GM19468 (cell line): Measurements from ENCODE around the gene RUNX2.

ENCODE experiments used
- ATAC-seq: cut with Tn5 transposase; IDR thresholded peaks from one replicate; pipeline ENCODE4 v1.9.1; 2021; ENCODE audit warnings: mild to moderate bottlenecking, moderate library complexity, moderate number of reproducible peaks; ENCODE audit not compliant: unreplicated experiment; ENCODE audit errors: extremely low read depth

Gene RUNX2

DNA sequence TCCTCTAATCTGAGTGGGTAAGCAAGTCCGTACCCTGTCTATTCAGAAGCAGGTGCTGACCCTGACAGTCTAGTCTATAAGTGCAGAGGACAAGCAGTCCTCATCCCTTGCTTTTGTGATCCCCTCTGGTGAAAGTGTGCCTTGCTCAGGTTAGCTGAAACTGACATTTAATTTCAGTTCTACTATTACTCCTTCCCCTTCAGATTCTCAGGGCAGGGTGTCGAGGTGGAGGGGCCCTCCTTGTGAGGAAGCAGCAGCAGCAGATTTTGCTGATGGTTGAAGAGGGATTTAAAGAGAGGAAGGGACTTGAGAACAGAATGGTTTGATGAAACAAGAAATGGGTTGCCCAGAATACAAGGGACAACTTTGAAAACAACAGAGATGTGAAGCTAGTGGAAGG is 378.2 kb downstream of the RUNX2 start:
- no peak for ATAC-seq

DNA sequence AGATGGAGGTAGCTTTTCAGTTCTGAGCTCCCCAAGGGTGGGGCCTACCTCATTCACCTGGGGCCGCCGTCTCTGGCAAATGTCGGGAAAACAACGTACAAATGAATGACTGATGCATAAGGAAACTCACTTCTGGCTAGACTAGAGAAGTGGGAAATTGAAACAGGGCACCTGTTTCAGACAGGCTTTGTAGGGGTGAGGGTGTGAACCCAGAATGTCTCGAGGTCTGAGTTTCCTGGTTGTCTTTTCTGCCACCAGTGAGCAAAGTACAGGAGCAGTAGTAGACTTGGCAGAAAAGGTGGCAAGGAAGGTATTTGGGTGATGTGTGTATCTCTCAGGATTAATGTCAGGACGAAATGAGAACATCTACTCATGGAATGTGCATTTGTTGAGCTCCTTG is 379.0 kb downstream of the RUNX2 start:
- ATAC-seq, result no peak

DNA sequence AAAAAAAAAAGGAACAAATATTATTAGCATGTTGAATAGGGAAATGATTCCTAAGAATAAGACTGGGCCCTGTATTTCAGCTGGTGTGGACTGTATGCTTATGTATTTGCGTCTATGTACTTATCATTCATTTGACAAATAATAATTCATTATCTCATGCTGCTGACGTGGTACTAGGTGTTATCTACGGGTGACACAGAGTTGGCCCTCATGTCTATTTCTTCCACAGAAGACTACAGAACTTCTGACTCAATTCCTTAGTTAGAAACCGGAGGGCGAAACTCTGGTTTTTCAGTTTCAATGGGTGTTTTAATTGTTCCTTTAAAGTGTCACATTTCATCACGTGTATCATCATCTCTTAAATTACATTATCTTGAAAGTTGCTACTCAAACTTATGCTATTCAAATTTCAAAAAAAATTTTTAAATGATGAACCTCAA is 381.7 kb downstream of the RUNX2 start:
- peak; percentile 74 for ATAC-seq

DNA sequence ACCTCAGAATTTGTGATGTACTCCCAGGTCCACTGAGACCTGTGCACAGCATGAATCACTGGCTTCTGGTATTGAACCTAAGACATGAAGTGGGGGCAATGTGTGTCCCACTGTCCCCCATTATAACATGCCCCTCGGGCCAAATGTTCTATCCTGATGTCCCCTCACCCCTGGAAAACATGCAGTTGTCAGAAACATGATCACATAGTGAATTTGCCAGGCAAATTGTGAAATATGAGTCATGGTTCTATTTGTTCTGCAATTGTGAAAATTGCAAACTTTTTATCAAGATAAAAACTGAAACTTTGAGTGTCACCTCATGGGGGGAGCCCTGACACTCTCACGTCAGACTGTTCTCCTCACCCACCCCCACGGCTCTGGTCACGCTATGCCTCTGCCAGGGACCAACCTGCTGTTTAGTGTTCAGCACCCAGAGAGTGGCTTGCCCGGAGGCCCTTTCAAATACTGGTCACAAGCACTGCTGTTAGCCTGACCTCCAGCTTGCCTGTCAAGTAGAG is 382.2 kb downstream of the RUNX2 start:
- ATAC-seq, result peak; percentile 31

DNA sequence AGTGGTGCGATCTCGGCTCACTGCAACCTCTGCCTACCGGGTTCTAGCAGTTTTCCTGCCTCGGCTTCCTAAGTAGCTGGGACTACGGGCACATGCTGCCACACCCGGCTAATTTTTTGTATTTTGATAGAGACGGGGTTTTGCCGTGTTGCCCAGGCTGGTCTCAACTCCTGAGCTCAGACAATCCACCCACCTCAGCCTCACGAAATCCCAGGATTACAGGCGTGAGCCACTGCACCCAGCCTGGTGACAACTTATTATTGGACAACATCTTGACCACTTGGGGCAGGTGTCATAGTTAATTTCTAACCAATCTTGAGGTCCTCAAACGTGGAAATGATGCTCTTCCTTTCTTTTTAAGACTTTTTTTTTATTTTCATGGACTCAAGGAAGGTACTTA is 383.9 kb downstream of the RUNX2 start:
- no peak for ATAC-seq

DNA sequence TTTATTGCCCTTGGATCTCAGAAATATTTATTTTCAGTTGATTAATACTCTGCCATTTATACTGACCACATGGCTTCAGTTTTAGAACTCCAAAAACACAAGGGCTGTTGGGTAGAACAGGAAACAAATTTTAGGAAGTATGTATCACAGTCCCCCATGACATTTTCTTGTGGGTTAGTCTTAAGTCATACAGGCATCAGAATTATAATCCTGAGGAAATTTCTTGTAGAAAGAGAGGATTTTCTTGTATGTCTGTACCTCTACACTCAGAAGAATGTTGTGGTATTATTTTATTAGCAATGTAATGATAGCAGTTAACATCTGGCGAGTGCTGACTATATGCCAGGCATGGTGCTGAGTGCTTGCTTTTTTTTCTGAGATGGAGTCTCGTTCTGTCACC is 384.7 kb downstream of the RUNX2 start:
- no peak for ATAC-seq
